ENCODE measurements around the gene CDKN2AIPNL. TPM values are rescaled to one million over a fixed set of nuclear protein-coding genes. Genes with fewer than 3 reads are reported as not detected.

The CDKN2AIPNL gene
- total RNA-seq, 1 experiment from 2014 or later = 35.3 TPM

- peaks cover 16% of the 10 kb centered on the region for H3K4me1 ChIP-seq (replicated peaks; ENCODE audit: insufficient read depth)
- POLR2A ChIA-PET (ENCODE audit: unreplicated experiment) = interaction anchor here (0.6 to 0.7 kb wide), 3 partner anchors 29 to 99 kb away, joined by 3 to 10 read pairs (median 3); no protein-coding TSS in a partner anchor
- H3F3A ChIP-seq (ENCODE audit: insufficient read depth, low read depth) = no peaks in the 10 kb centered on the region
- no peaks in the 10 kb centered on the region for H4K20me1 ChIP-seq (ENCODE audit: insufficient read depth)
- no peak for DNase-seq
- intact Hi-C loops (cut with micrococcal nuclease; ENCODE audit: unreplicated experiment) = loop anchor here (1.0 to 2.0 kb wide), 3 partner anchors 101 to 166 kb away; no protein-coding TSS in a partner anchor
- no peaks in the 10 kb centered on the region for H3K27me3 ChIP-seq (ENCODE audit: insufficient read depth, low read depth)
- no peak overlapping the region for H3K27ac ChIP-seq
- TF ChIP-seq CTCF (conservative IDR thresholded peaks at IDR 0.05) = no peak
- peaks cover 24% of the 10 kb centered on the region for H3K79me2 ChIP-seq (ENCODE audit: low read depth)
- H3K36me3 ChIP-seq (ENCODE audit: low read depth) = no peaks in the 10 kb centered on the region
- peak overlapping the region; percentile 98 for H3K4me2 ChIP-seq
- BruUV-seq (replicated peaks) = TSS peak; percentile 70
- peak overlapping the region; percentile 88 for H2AFZ ChIP-seq
- CTCF ChIA-PET = interaction anchor here (1.1 kb wide), 1 partner anchor 116 kb away, joined by 3 read pairs; no protein-coding TSS in a partner anchor
- H3K9me3 ChIP-seq (ENCODE audit: insufficient read depth, low read depth) = no peaks in the 10 kb centered on the region
- H3K9me2 ChIP-seq (ENCODE audit: insufficient read depth) = no peaks in the 10 kb centered on the region
- peak overlapping the region; percentile 98 for H3K4me3 ChIP-seq
Measured at GRCh38 chr5:134410822-134411221, 859 bp downstream of the CDKN2AIPNL start.

DNA sequence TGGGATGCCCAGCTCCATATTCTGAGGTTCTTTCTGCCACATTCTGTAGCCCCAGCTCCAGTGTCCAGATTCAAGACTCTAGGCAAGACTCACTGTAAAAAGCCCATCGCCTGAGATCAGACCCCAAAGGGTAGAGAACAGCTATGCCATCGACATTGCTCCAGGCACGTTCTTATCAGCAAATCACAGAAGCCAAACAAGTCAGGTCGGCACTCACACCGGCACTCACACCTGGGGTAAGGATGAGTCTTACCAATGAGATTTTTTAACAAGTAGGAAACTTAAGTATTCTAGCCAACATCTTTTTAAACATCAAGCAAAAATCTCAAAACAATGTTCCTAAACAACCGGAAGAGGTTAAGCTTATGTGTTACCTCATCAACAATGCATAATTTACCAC, 2.4 kb downstream of the CDKN2AIPNL start:
- Histone ChIP-seq H2AFZ (no peak overlapping the region), H3K4me3 (no peak overlapping the region), H3K27me3 (ENCODE audit: insufficient read depth, low read depth) (no peaks in the 10 kb centered on the region), H3K79me2 (ENCODE audit: low read depth) (peaks cover 24% of the 10 kb centered on the region), H3K9me2 (ENCODE audit: insufficient read depth) (no peaks in the 10 kb centered on the region), H3K36me3 (ENCODE audit: low read depth) (no peaks in the 10 kb centered on the region), H4K20me1 (ENCODE audit: insufficient read depth) (no peaks in the 10 kb centered on the region), H3F3A (ENCODE audit: insufficient read depth, low read depth) (peaks cover 5% of the 10 kb centered on the region; the same call in 1 of the 2 replicates), H3K4me1 (replicated peaks; ENCODE audit: insufficient read depth) (peaks cover 16% of the 10 kb centered on the region), H3K4me2 (no peak overlapping the region), H3K27ac (no peak overlapping the region), H3K9me3 (ENCODE audit: insufficient read depth, low read depth) (no peaks in the 10 kb centered on the region)
- no peak for DNase-seq
- BruUV-seq (replicated peaks) = no TSS peak
- intact Hi-C loops (cut with micrococcal nuclease; ENCODE audit: unreplicated experiment) = no loop called here
- CTCF ChIA-PET = no interaction called here
- POLR2A ChIA-PET (ENCODE audit: unreplicated experiment) = interaction anchor here (0.6 to 0.7 kb wide), 2 partner anchors 102 to 115 kb away, joined by 4 read pairs; no protein-coding TSS in a partner anchor
- TF ChIP-seq CTCF (conservative IDR thresholded peaks at IDR 0.05) = no peak
- no peak for TF ChIP-seq EZH2 (IDR thresholded peaks at IDR 0.05; ENCODE audit: low read depth)

DNA sequence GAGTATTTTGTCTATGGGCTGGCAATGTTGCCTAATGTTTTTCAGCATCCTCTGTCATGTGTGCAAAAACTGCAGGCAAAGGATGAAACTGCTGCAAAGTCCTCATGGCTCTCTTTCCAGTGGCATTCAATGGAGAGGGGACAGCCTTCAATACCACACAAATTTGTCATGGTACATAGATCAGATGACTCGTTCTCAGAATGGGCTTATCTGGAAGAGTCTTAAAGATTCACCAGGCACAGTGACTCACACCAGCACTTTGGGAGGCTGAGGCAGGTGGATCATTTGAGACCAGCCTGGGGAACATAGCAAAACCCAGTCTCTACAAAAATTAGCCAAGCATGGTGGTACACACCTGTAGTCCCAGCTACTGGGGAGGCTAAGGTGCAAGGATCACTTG, 5.3 kb downstream of the CDKN2AIPNL start:
- H3K79me2 ChIP-seq (ENCODE audit: low read depth) = peaks cover 23% of the 10 kb centered on the region
- H3K27me3 ChIP-seq (ENCODE audit: insufficient read depth, low read depth) = no peaks in the 10 kb centered on the region
- no TSS peak for BruUV-seq (replicated peaks)
- no peaks in the 10 kb centered on the region for H3K9me2 ChIP-seq (ENCODE audit: insufficient read depth)
- ChIA-PET CTCF (no interaction called here), POLR2A (ENCODE audit: unreplicated experiment) (no interaction called here)
- TF ChIP-seq EZH2 (IDR thresholded peaks at IDR 0.05; ENCODE audit: low read depth) (no peak), CTCF (conservative IDR thresholded peaks at IDR 0.05) (no peak)
- intact Hi-C loops (cut with micrococcal nuclease; ENCODE audit: unreplicated experiment) = no loop called here
- H2AFZ ChIP-seq = no peak overlapping the region
- peaks cover 16% of the 10 kb centered on the region for H3K4me1 ChIP-seq (replicated peaks; ENCODE audit: insufficient read depth)
- H3K36me3 ChIP-seq (ENCODE audit: low read depth) = no peaks in the 10 kb centered on the region
- H3K4me2 ChIP-seq = no peak overlapping the region
- H3K4me3 ChIP-seq = no peak overlapping the region
- H3K27ac ChIP-seq = no peak overlapping the region
- no peaks in the 10 kb centered on the region for H3K9me3 ChIP-seq (ENCODE audit: insufficient read depth, low read depth)
- DNase-seq = no peak
- peaks cover 8% of the 10 kb centered on the region; the same call in 1 of the 2 replicates for H3F3A ChIP-seq (ENCODE audit: insufficient read depth, low read depth)
- H4K20me1 ChIP-seq (ENCODE audit: insufficient read depth) = no peaks in the 10 kb centered on the region
